Renal cortical epithelial cell (primary cell): ENCODE measurements around the gene KIF4A. TPM values are rescaled to one million over a fixed set of nuclear protein-coding genes. Genes with fewer than 3 reads are reported as not detected.
A peak's percentile ranks its signal among the peaks of the same experiment; 100 is the strongest.
"Not testable (repeated sequence)": the region's sequence is repeated elsewhere in the genome, so short reads cannot be mapped to it uniquely, and the experiment has no call there.

Experiments used
- DNase-seq: peaks from one replicate; pipeline ENCODE4 v3.0.0-alpha.2; 2011; ENCODE audit warnings: low read depth
- total RNA-seq: library from RNA; depleted of rRNA; stranded (reverse); fragments of >200 nt; gene quantifications from 2 replicates; pipeline ENCODE4 v1.2.3, GENCODE V29; 2014

Gene KIF4A
- total RNA-seq, 1 donor from 2014 or later = 0.80 TPM

- DNase-seq = no peak
Observed at GRCh38 chrX:70289168-70289792, 624 bp upstream of the KIF4A start.

GRCh38 chrX:70292788-70293187 is 2.9 kb downstream of the KIF4A start:
- DNase-seq = no peak

- no peak for DNase-seq
Observed at GRCh38 chrX:70293621-70294020, 3.7 kb downstream of the KIF4A start.

GRCh38 chrX:70301716-70302115 is 11.8 kb downstream of the KIF4A start:
- DNase-seq = peak; percentile 42

GRCh38 chrX:70313503-70313902 is 23.6 kb downstream of the KIF4A start:
- peak; percentile 18 for DNase-seq

GRCh38 chrX:70322784-70323183 is 32.9 kb downstream of the KIF4A start:
- DNase-seq = no peak

GRCh38 chrX:70323628-70324027 is 33.7 kb downstream of the KIF4A start:
- DNase-seq = not testable (repeated sequence)

GRCh38 chrX:70324326-70324725 is 34.4 kb downstream of the KIF4A start:
- DNase-seq = peak; percentile 33

- DNase-seq = no peak
Observed at GRCh38 chrX:70331161-70331560, 41.3 kb downstream of the KIF4A start.

- DNase-seq = no peak
Observed at GRCh38 chrX:70332600-70332999, 42.7 kb downstream of the KIF4A start.

- DNase-seq = no peak
Observed at GRCh38 chrX:70336767-70337166, 46.9 kb downstream of the KIF4A start.

- no peak for DNase-seq
Observed at GRCh38 chrX:70338290-70338689, 48.4 kb downstream of the KIF4A start.

GRCh38 chrX:70343435-70343834 is 53.5 kb downstream of the KIF4A start:
- DNase-seq = no peak

- DNase-seq = no peak
Observed at GRCh38 chrX:70346418-70347070, 56.6 kb downstream of the KIF4A start.

- DNase-seq = not testable (repeated sequence)
Observed at GRCh38 chrX:70348825-70349224, 58.9 kb downstream of the KIF4A start.

GRCh38 chrX:70349367-70350125 is 59.6 kb downstream of the KIF4A start:
- DNase-seq = not testable (repeated sequence)

GRCh38 chrX:70352496-70352895 is 62.6 kb downstream of the KIF4A start:
- no peak for DNase-seq

GRCh38 chrX:70353514-70353913 is 63.6 kb downstream of the KIF4A start:
- DNase-seq = no peak

- no peak for DNase-seq
Observed at GRCh38 chrX:70354716-70355115, 64.8 kb downstream of the KIF4A start.

- no peak for DNase-seq
Observed at GRCh38 chrX:70359458-70359857, 69.6 kb downstream of the KIF4A start.

- DNase-seq = no peak
Observed at GRCh38 chrX:70360366-70360765, 70.5 kb downstream of the KIF4A start.

- DNase-seq = not testable (repeated sequence)
Observed at GRCh38 chrX:70368731-70369130, 78.8 kb downstream of the KIF4A start.

GRCh38 chrX:70386235-70386634 is 96.3 kb downstream of the KIF4A start:
- no peak for DNase-seq
